Right ventricle myocardium inferior (tissue), 1 donor: ENCODE measurements around the gene JMJD7. TPM values are rescaled to one million over a fixed set of nuclear protein-coding genes. Genes with fewer than 3 reads are reported as not detected.

Experiments used
- ATAC-seq: fragments of 200-7000 bp; cut with Tn5 transposase; one replicate; pipeline ENCODE4 v1.9.1; 2020; ENCODE audit warnings: mild to moderate bottlenecking, moderate library complexity
- DNase-seq: peaks from one replicate; pipeline ENCODE4 v3.0.0; 2021; ENCODE audit errors: missing footprints
- intact Hi-C: fragments of 100-400 bp; cut with DNase I; formaldehyde crosslinking; loops from one replicate; pipeline ENCODE4 v1.11.0; 2022
- long read RNA-seq: library from polyadenylated mRNA; unstranded; transcript quantifications from one replicate; pipeline ENCODE4 v2.0.0, GENCODE V29; 2021
- total RNA-seq: library from RNA; stranded (reverse); fragmentation: NEBNext Ultra II Directional; extraction: Animal tissue kit (Norgen Biotek cat#: 25700); gene quantifications from one replicate; pipeline ENCODE4 v1.2.1, GENCODE V29; 2021
- donor health status: DM: no; HTN: yes; CAD: no; lungs with severe emphysema.

The JMJD7 gene
- total RNA-seq, result 12.6 TPM
- long read RNA-seq, transcript JMJD7-201 (8 exons, 1,416 nt), result major isoform, 9 of 15 reads
- long read RNA-seq, partial matches to known transcripts, result 6 of 15 reads
- long read RNA-seq, other reads (novel, unspliced or antisense), result 0 of 15 reads

DNA sequence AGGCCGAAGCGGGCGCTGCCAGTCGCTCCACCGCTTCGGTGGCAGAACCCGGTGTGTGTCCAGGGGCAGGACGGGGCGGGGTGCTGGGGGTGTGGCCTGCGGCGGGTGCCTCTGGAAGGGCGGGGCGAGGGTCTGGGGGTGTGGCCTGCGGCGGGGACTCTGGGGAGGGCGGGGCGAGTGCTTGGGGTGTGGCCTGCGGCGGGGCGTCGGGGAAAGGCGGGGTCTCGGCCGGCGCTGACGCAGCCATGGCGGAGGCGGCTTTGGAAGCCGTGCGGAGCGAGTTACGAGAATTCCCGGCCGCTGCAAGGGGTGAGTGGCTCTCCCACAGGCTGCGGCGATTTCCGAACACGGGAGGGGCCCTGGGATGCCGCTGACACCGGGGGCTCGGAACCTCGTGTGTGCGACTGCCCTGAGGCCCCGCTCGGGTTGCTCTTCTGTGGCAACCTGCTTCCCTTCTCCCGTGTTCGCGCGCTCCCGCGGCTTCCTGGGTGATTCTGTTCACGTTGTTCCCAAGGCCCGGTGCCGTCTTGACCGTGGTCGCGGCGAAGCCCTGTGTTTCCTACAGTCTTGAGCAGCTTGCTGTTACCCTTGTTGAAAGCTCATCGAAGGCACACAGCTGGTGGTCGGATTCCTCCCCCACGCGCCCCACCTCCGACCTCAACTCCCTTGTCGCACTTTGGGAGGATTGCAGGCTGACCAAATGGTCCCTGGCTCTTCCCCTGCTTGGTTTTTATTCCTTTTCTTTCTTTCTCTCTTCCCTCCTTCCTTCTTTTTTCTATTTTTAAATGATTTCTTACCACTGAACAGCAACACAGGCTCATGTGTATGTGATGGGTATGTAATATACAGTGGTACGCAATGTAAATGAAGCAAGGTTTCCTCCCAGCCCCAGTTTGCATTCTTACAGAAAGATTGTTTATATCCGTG, at the start of gene JMJD7:
TSS of gene JMJD7 (plus strand) at position 213 of the 927 bp plus-strand sequence. CDS start at position 246, 33 bp downstream.
- intact Hi-C loops, result loop anchor here (2.0 to 5.0 kb wide), 2 partner anchors 67 to 144 kb away; partner anchors contain the start of genes EHD4 and SPTBN5
- DNase-seq (peak; percentile 97), ATAC-seq (peak; percentile 98)

DNA sequence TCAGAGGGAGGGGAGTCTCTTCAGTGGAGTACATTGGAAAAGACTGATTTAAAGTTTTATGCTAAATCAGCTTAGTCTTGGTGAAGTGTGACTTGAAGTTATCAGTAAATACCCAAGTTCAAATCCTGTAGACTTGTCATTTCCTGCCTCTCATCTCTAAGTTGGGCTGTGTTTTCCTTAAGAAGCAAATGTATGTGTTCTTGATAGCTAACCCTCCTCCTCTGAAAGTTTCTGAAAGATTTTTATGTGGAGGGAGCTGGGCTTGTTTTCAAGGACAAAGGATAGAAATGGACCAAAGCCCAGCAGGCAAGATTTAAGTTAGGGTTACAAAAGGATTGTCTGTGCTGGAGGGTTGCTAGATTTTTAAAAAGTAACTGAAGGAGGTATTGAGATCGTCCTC, 49.4 kb upstream of the JMJD7 start:
- no peak for ATAC-seq
- intact Hi-C loops, result no loop called here
- no peak for DNase-seq

DNA sequence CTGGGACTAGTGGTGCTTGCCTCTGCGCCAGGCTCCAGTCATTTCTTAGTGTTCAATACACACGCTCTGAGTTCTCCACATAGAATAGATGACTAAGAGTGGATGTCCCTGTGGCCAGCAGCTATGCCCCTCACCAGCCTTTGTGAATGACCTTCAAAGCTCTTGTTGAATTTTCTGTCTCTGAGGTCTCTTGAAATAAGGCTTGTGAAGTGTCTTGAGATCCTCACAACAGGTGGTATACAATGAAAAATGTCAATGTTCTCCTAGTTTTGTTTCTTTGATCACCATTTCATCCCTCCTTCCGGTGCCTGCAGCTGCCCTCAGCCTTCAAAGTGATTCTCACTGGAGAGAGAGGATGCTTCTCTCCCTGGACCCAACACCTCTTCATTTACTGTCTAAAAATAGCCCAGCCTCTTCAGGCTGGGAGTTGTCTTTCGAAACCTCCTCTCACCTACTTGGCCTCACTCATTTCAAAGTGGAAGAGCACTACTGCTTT, 48.2 kb upstream of the JMJD7 start:
- DNase-seq, result no peak
- intact Hi-C loops, result no loop called here

DNA sequence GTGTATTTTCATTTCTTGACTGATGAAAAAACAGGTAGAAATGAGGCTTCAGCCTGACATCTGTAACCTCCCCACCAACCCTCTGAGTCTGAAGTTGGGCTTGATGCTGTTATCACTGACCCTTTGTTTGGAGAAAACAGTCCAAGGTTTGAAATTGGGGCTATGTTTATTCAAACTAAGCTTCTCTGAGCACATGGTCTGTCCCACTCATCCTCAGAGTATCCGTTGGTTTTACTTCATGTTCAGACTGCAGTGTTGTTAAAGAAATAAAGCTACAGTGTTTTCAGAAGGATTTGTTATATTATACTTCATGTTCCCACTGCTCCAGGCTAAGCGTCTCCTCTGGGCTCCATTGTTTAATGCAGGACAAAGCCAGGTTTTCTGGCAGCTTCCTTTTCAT, 47.6 kb upstream of the JMJD7 start:
- no peak for ATAC-seq
- intact Hi-C loops, result no loop called here
- no peak for DNase-seq

More for the DNA sequence above, 48.2 kb upstream of the JMJD7 start:
- ATAC-seq, result peak; percentile 74

DNA sequence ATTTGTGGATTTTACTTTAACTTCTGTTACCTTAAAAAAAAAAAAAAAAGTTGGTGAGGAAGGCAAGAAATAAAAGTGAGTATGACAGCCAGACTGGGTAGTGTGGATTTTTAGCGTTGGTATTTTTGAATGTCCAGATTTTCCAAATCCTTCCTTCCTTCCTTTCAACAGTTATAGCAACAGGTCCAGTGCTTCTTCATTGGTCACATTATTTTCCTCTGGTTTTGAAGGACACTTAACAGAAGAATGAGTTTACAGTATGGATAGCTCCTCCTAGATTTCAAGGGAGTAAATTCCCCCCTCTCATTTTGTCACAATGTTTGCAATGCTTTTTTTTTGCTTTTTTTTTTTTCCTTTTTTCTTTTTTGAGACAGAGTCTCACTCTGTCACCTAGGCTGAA, 47.2 kb upstream of the JMJD7 start:
- intact Hi-C loops, result no loop called here
- ATAC-seq (no peak), DNase-seq (no peak)

DNA sequence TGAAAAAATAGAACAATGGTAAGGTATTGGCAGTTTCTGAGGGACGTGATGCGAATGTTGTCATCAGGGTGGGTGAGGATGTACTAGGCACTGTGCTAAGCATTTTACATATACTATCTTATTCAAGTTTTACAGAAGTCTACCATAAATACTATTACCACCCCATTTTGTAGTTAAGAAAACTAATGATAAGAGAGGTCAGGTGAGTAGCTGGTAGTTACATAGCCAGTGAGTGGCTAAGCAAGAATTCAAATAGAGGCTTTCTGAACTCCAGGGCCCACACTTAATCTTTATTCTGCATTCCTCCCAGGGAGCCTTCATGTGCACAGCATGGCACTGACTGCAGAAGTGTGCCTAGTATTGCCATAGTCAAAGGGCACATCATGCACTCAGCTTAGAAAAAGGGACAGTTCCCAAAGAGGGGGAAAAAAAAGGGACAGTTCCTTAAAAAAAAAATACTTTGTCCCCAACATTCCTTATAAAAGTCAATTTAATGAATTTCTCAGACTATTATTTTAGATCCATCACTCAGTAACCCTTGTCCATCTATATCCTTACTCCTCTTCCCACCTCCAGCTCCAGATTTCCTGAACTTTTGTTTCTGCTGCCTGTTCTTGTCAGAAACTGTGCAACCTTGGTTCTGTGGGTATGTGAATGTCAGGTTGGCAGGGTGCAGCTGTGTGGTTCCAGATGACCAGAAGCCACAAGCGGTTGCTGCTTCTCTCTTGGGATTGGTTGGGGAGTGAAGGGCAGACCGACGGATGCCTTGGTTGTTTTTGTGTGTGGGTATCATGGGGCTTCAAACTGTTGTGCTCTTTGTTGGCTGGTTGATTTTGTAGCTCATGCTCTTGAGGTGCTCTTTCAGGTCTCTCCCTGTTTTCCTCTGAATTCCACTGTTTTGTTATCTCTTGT, 45.3 kb upstream of the JMJD7 start:
- no peak for ATAC-seq
- DNase-seq, result no peak
- intact Hi-C loops, result no loop called here

DNA sequence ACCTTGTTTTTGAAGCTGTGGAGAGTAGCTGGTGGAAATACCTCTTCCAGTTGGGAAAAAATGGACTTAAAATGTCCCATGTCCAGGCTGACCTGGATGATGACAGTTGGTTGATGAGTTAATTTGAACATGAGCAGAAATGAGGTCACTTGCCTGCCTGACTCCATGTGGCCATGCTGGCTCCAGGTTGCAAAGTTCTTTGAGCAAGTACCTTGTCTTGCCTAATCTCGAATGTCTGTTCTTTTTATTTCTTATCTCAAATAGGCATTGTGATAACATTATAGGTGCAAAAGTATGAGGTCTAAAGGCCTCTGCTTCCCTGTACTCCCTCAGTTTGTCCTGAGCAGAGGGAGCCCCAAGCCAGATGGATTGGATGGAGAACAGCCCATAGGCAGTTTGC, 44.6 kb upstream of the JMJD7 start:
- DNase-seq (no peak), ATAC-seq (no peak)
- intact Hi-C loops, result no loop called here

DNA sequence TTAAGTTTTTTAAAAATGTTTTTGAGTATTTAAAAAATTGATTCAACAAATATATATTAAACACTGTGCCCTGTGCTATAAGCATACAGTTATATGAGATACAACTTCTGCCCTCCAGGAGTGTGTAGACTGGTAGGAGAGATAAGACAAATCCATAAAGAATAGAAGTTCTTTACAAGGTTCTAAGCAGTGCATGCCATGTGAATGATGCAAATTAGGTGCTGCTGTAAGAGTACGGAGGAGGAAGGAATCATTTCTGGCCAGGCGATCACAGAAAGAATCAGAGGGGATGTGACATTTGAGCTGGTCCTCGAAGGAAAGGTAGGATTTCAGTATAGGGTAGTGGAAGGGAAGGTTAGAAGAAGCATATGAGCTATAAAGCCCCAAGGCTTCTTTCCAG, 39.6 kb upstream of the JMJD7 start:
- intact Hi-C loops, result no loop called here
- DNase-seq (no peak), ATAC-seq (no peak)

DNA sequence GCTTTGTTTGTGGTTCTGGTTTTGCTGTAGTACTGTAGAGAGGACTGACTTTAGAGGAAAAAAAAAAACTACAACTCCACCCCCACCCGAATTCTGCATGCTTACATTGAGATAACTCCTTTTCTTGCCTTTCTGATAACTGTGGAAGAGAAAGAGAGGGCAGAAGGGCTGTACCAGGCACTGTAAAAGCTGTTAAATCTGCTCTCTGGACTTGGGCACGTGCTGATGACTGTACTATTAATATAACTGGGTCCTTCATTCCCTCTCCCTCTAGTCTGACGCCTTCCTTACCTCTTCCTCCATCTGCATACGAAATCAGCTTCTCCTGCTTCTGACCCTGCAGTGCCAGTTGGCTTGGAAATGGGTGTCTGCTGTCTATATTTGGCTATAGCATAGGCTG, 38.7 kb upstream of the JMJD7 start:
- ATAC-seq, result peak; percentile 32
- intact Hi-C loops, result no loop called here

DNA sequence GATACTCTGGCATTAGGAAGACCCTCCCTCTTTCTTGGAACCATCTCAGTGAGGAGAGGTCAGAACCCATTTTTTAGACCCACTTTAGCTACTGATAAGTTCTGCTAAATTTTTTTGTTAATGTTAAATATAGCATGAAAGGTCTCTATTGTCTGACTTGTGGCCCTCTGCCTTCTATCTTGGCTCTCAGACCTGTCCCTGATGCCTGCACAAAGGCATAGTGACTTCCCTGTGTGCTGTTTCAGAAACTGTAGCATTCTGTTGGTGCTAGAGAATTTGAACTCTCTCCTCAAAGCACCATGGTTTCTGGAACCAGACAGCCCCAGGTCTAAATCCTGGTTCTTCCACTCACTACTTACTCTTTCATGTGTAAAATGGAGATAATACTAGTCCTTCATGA, 38.2 kb upstream of the JMJD7 start:
- ATAC-seq (no peak), DNase-seq (no peak)
- intact Hi-C loops, result no loop called here

More for the DNA sequence above, 38.7 kb upstream of the JMJD7 start:
- DNase-seq, result no peak

DNA sequence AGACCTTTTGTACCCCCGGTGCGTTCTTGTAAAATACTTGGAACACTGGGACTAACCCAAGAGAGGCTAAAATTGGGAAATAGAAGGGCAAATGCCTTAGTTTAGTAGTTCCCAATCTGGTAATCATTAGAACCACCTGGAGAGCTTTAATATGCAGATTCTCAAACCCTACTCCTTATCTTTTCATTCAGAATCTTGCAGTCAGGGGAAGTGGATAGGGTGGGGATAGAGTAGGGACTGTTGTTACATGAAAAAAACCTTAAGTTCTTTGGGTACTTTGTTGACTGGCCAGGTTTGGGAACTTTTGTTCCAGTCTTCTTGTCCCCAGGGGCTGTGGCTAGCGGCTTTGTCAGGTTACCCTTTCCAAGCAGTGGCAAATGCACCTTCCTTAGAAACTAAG, 37.7 kb upstream of the JMJD7 start:
- no peak for DNase-seq
- ATAC-seq, result no peak
- intact Hi-C loops, result no loop called here

DNA sequence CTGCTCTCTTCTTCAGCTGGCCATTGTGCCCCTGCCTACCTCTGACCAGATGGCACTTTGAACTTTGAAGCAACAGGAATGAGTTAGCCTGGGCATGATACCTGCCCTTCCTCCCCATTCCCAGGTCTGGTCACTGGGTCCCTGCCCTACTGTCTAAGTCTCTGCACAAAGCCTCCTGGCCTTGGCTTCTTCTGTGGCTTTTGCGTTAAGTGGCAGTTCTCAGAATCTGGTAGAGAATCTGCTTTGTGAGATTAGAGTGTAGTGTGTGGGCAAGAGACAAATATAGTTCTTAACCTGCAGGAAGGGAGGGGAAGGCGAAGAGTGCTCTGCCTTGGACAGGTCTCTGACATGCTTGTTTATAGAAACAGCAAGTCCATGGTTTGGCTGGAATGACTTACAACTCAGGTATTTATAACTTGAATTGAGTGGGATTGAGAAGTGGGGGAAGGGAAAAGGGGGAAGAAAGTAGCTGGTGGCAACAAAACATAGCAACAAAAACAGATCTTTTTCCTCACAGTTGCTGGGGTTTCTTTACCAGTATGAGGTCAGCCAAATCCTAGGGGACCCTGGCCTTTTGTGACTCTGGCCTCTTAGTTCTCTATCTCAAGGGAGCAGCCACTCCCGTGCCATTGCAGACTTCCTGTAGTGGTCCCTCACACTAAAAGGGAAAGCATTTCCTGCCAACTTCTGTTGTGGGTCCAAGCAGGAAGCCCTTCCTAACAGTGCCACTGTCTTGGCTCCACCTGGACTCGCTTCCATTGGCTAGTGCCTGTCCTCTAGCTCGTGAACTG, 36.9 kb upstream of the JMJD7 start:
- ATAC-seq (peak; percentile 42), DNase-seq (no peak)
- intact Hi-C loops, result no loop called here

DNA sequence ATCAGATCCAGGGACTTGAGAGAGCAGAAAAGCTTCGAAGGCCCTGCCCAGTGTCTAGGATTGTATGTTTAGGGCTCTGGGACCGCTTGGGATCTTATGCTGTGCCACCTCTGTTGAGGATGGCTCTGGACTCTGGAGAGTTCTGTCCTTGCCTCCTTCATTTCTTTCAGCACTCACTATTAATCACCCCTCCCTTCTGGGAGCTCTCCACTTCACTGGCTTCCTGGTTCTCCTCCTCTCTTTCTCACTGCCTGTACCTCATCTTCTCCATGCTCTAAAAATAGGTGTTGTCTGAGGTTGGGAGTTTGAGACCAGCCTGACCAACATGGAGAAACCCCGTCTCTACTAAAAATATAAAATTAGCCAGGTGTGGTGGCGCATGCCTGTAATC, 36.4 kb upstream of the JMJD7 start:
- ATAC-seq (peak; percentile 20), DNase-seq (no peak)
- intact Hi-C loops, result no loop called here

DNA sequence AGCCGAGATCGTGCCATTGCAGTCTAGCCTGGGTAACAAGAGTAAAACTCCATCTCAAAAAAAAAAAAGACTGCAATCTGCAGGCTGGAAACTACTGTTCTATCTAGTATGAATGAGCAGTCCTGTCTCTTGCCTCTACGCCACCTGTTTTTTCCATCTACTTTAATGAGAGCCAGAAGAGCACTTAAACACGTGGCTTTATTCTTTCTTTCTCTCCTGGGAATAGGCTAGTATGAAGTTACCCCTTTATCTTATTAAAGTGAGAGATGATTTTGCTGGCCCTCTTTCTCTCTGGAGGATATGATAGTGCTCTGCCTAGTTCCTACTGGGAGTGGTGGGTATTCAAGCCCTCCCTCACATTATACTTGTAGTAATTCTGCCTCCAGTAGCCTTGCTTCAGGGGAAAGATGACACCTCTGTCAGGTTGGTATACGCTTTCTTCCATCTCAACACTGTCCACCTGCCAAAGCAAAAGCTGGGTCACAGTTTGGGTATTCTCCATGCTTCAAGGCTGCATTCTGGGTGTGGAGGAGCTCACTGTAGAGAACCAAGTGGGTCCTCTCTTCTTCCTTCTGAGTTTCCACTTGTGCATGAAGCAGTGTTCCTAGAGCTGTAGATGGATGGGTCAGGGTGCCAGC, 35.8 kb upstream of the JMJD7 start:
- intact Hi-C loops, result no loop called here
- DNase-seq (no peak), ATAC-seq (no peak)

DNA sequence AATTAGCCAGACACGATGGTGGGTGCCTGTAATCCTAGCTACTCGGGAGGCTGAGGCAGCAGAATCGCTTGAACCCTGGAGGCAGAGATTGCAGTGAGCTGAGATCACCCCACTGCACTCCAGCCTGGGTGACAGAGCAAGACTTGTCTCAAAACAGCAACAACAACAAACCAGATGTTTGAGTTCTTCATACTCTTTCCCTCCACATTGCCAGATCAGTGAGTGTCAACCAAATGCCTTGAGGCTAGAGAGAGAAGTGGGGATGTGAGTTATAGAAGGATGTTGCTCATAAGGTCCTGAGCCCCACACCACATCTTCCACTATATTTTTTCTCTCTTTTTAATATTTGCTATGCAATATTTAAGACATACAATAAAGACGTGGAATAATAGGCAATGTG, 33.8 kb upstream of the JMJD7 start:
- intact Hi-C loops, result no loop called here

DNA sequence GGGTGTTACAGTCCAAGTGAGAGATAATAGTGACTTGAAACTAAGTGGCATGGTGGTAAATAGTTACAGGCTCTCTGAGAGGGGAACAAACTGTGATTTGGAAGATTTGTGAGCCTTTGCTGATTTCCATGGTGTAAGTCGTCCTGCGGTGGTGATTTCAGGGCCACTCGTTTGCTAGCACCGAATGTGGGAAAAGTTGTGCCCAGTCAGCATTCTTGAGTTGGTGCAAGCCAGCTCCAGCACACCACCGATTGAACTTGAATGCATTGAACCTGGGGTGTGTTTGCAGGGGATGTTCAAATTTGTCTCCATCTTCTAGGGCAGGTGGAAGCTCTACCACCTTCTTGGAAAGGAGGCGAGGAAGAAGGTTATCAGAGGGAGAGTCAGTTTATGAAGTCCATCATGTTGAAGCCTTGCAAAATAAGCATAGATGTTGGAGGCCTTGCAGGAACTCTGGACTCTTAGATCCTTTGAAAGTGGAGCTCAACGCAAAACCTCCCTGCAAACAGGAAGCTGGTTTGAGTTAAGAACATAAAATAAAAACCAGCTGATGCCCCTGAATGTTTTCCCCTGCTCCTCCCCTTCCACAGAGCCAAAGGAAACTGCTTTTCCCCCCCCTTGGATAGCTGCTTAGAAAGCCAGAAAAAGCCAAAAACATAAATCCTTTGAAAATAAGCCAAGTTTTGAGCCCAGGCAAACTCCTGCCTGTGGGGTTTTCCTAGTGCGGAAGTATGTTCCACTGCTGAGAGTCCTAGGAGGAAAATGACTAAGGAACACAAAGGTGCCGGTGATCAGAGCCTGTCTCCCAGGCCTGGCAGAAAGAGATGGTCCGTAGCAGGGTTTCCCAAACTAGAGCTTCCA, 31.7 kb upstream of the JMJD7 start:
- DNase-seq (no peak), ATAC-seq (no peak)
- intact Hi-C loops, result no loop called here

More for the DNA sequence above, 33.8 kb upstream of the JMJD7 start:
- DNase-seq, result no peak
- no peak for ATAC-seq
